Heart right ventricle (tissue), 16 donors: ENCODE data around the gene SPACA4. TPM values are rescaled to one million over a fixed set of nuclear protein-coding genes. Genes with fewer than 3 reads are reported as not detected.
A peak's percentile ranks its signal among the peaks of the same experiment; 100 is the strongest.

Experiments used
- ATAC-seq, 8 donors: fragments of 200-7000 bp; cut with Tn5 transposase; one replicate each; pipeline ENCODE4 v1.9.1; 2020; ENCODE audit warnings: mild to moderate bottlenecking in 8 of 8, moderate library complexity in 8 of 8, moderate number of reproducible peaks in 1 of 8
- DNase-seq, 2 donors: peaks; one replicate each; pipeline ENCODE4 v3.0.0-alpha.2; 2020
- H3K27ac ChIP-seq, 10 donors: fragments of 200-600 bp; sonication (generic) in 2 of 10; one replicate each; pipeline versions ENCODE4 v1.5.0 to v1.8.0; 2020 to 2022; ENCODE audit warnings: mild to moderate bottlenecking in 3 of 10
- H3K27me3 ChIP-seq, 7 donors: fragments of 200-600 bp; one replicate each; pipeline ENCODE4 v1.8.0; 2021 to 2022; ENCODE audit warnings: mild to moderate bottlenecking in 2 of 7
- H3K36me3 ChIP-seq, 9 donors: fragments of 200-600 bp; sonication (generic) in 1 of 9; one replicate each; pipeline versions ENCODE4 v1.5.0 to v1.8.0; 2020 to 2022; ENCODE audit warnings: mild to moderate bottlenecking in 2 of 9
- H3K4me1 ChIP-seq, 9 donors: fragments of 200-600 bp; sonication (generic) in 1 of 9; one replicate each; pipeline versions ENCODE4 v1.5.0 to v1.8.0; 2020 to 2022; ENCODE audit warnings: mild to moderate bottlenecking in 4 of 9
- H3K4me3 ChIP-seq, 10 donors: fragments of 200-600 bp; sonication (generic) in 2 of 10; one replicate each; pipeline versions ENCODE4 v1.5.0 to v1.8.0; 2020 to 2022; ENCODE audit warnings: mild to moderate bottlenecking in 7 of 10, moderate library complexity in 2 of 10
- H3K9me3 ChIP-seq, 11 donors: fragments of 200-600 bp in 10 of 11; sonication (generic) in 2 of 11; one replicate each; pipeline versions ENCODE4 v1.5.0 to v1.8.0; 2013 to 2022; ENCODE audit warnings: mild to moderate bottlenecking in 2 of 11, control low read depth in 1 of 11, moderate library complexity in 1 of 11
- WGBS, 2 donors: extraction: QIAGEN DNeasy Blood & Tissue Kit; methylation state at CpG; one replicate each; pipeline ENCODE4 v1.1.7; 2013; ENCODE audit warnings: inconsistent platforms in 1 of 2; 5-methylcytosine and 5-hydroxymethylcytosine counted together
- intact Hi-C, 10 donors: fragments of 100-400 bp; cut with DNase I; formaldehyde crosslinking; loops; one replicate each; pipeline versions ENCODE4 v1.11.1 to v1.14.2; 2022
- polyA plus RNA-seq, 2 donors: library from polyadenylated mRNA; stranded (reverse); fragments of 200-250 nt; gene quantifications; one replicate each; pipeline ENCODE4 v1.2.3, GENCODE V29; 2013
- total RNA-seq, 10 donors: library from RNA; stranded (reverse); fragmentation: NEBNext Ultra II Directional in 3 of 10; extraction: Animal tissue kit (Norgen Biotek cat#: 25700) in 3 of 10; gene quantifications; one replicate each; pipeline versions ENCODE4 v1.2.1 to v1.2.4, GENCODE V29; 2021 to 2023
- TF ChIP-seq, protein P1 (sequence below), 9 donors: fragments of 200-600 bp; sonication (generic) in 2 of 9; IDR thresholded peaks; one replicate each; pipeline versions ENCODE4 v1.5.0 to v1.8.0; 2021 to 2022; ENCODE audit warnings: antibody characterized with exemption in 9 of 9, mild to moderate bottlenecking in 5 of 9, moderate library complexity in 1 of 9
- donor health status: Arrhythmogenic right ventricular cardiomyopathy.
- donor health status: ischemic (EF 13 %, LVEDD 7.1; RV severe dilation, severe dysfunction).
- donor health status: healthy with polysubstance abuse.
- donor health status: DM: no; HTN: yes; CAD: no.
- donor health status: DM: no; HTN: no; CAD: no.
- donor health status: ischemic (EF 25% LVEDD 6.9; RV normal size, moderate dysfunction).
- donor health status: ischemic (EF 25% LVEDD 5.7; RV mildly dilated, moderate dysfunction).
- donor health status: healthy.
- donor health status: DM: yes; HTN: yes; CAD: no.
- donor health status: Ischemic cardiomyopathy.
- donor health status: ischemic (EF 35%, LVEDD 5.7; RV mildly dilated, moderate dysfunction).
- donor health status: nonischemic (EF 11% LVEDD 7.7; RV severe dilation, severe dysfunction).
- donor health status: DM: yes; HTN: yes; CAD: no.
- donor health status: PGD.
- donor health status: ischemic (EF 29% LVEDD 5.4; RV normal size, mild dysfunction).
- donor health status: nonischemic (EF 23%, LVEDD 6.1; RV moderate dilation, normal function).

Gene SPACA4
- total and polyA plus RNA-seq, 12 donors = not detected

DNA sequence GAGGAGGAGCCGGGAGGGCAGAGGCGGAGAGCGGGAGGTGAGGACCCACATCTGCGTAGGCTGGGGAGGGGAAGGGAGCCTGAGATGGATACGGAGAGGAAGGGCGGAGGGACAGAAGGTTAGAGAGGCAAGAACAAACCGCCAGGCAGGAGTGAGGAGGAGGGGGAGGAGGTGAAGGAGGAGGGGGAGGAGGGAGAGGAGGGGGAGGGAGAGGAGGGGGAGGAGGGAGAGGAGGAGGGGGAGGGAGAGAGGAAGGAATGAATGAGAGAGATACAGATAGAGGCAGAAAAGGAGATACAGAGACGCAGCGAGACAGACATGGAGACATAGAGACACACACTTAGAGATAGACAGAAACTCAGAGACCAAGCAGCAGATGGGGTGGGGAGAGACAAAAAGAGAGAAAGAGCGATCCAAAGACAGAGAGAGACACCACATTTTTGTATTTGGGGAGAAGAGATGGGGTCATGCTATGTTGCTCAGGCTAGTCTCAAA lies 40.2 kb downstream of the SPACA4 start:
- no peak for ATAC-seq
- peaks cover 0 to 26% (median 16%) of the 10 kb centered on the region in 9 donors for H3K4me1 ChIP-seq
- TF ChIP-seq, protein P1, sequence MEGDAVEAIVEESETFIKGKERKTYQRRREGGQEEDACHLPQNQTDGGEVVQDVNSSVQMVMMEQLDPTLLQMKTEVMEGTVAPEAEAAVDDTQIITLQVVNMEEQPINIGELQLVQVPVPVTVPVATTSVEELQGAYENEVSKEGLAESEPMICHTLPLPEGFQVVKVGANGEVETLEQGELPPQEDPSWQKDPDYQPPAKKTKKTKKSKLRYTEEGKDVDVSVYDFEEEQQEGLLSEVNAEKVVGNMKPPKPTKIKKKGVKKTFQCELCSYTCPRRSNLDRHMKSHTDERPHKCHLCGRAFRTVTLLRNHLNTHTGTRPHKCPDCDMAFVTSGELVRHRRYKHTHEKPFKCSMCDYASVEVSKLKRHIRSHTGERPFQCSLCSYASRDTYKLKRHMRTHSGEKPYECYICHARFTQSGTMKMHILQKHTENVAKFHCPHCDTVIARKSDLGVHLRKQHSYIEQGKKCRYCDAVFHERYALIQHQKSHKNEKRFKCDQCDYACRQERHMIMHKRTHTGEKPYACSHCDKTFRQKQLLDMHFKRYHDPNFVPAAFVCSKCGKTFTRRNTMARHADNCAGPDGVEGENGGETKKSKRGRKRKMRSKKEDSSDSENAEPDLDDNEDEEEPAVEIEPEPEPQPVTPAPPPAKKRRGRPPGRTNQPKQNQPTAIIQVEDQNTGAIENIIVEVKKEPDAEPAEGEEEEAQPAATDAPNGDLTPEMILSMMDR (IDR thresholded peaks at IDR 0.05) = no peak
- peak overlapping the region; percentile 33 to 65 (median 58) for H3K4me3 ChIP-seq
- peaks cover 0 to 4% (median 0%) of the 10 kb centered on the region in 11 donors for H3K9me3 ChIP-seq
- no peaks in the 10 kb centered on the region for H3K27me3 ChIP-seq
- intact Hi-C loops = loop anchor here in 8 of 10 donors (2.0 to 10.0 kb wide), 11 partner anchors 28 to 318 kb away; partner anchors contain the start of genes HSD17B14 (in 5 of the 8), FTL (in 2 of the 8), BAX (in 1 of the 8) and RASIP1 (in 1 of the 8)
- peak overlapping the region in 8 of 10 donors; percentile 72 to 88 (median 80) for H3K27ac ChIP-seq
- DNase-seq = no peak
- 13 to 35% methylated on average over 3 to 8 of the region's 10 CpGs for WGBS, 2 donors
- H3K36me3 ChIP-seq = no peaks in the 10 kb centered on the region

DNA sequence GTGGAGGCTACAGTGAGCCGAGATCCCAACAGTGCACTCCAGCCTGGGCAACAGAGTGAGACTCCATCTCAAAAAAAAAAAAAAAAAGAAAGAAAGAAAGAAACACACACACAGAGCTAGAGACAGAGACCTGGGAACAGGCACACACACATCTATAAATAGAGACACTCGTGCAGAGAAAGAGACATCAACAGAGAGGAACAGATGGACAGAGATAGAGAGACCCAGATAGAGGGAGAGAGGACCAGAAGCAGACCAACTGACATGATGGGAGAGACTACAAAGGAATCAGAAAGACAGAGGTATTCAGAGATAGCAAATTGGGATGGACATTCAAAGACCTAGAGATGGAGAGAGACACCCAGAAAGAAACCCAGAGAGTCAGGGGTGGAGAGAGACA lies 41.6 kb downstream of the SPACA4 start:
- TF ChIP-seq, protein P1 (IDR thresholded peaks at IDR 0.05) = no peak
- H3K4me3 ChIP-seq = no peak overlapping the region
- H3K9me3 ChIP-seq = peaks cover 0 to 4% (median 0%) of the 10 kb centered on the region in 11 donors
- no peak overlapping the region for H3K27ac ChIP-seq
- no peak for ATAC-seq
- no peaks in the 10 kb centered on the region for H3K27me3 ChIP-seq
- intact Hi-C loops = loop anchor here in 8 of 10 donors (5.0 to 10.0 kb wide), 10 partner anchors 87 to 317 kb away; partner anchors contain the start of genes HSD17B14 (in 5 of the 8), FTL (in 2 of the 8), BAX (in 1 of the 8) and RASIP1 (in 1 of the 8)
- H3K36me3 ChIP-seq = no peaks in the 10 kb centered on the region
- H3K4me1 ChIP-seq = peaks cover 0 to 30% (median 16%) of the 10 kb centered on the region in 9 donors
- DNase-seq = no peak
- WGBS, 2 donors = 53 to 67% methylated on average over 2 of the region's 2 CpGs

DNA sequence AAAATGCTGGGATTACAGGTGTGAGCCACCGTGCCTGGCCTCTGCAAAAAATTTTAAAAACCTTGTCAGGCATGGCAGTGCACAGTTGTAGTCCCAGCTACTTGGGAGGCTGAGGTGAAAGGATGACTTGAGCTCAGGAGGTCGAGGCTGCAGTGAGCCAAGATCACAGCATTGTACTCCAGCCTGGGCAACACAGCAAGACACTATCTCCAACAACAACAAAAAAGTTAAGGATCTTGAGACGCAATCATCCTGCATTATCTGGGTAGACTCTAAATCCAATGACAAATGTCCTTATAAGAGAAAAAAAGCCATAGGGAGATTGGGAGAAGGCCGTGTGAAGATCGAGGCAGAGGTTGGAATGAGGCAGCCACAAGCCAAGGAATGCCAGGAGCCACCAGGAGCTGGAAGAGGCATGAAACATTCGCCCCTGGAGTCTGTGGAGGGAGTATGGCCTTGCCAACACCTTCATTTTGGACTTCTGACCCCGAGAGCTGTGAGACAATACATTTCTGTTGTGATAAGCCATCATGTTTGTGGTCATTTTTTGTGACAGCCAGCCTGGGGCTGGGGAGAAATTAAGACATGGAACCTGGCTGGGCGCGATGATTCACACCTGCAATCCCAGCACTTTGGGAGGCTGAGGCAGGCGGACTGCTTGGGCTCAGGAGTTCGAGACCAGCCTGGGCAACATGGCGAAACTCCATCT lies 44.6 kb downstream of the SPACA4 start:
- DNase-seq (no peak), ATAC-seq (no peak)
- Histone ChIP-seq H3K36me3 (no peaks in the 10 kb centered on the region), H3K27me3 (no peaks in the 10 kb centered on the region), H3K27ac (no peak overlapping the region), H3K9me3 (peaks cover 0 to 4% (median 0%) of the 10 kb centered on the region in 11 donors), H3K4me3 (no peak overlapping the region), H3K4me1 (peaks cover 0 to 15% (median 0%) of the 10 kb centered on the region in 9 donors)
- TF ChIP-seq, protein P1 (IDR thresholded peaks at IDR 0.05) = no peak
- intact Hi-C loops = no loop called here
- 91 to 93% methylated on average over 12 of the region's 12 CpGs for WGBS, 2 donors

DNA sequence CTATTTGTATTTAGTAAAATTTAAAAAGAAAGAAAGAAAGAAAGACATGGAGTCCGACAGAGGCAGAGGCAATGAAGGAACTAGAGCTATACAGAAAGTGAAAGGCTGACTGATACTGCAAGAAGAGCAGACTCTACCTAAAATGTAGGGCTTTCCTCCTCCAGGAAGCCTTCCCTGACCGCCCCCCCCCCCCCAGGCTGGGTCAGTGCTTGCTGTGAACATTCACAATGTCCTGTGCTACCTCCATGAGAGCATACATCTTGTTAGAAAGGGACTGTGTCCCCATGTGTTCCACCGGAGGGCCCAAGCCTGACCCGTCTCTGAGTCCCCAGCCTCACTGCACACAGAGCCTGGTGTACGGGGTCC lies 45.1 kb downstream of the SPACA4 start:
- WGBS, 2 donors = 74 to 90% methylated on average over 5 of the region's 5 CpGs
- TF ChIP-seq, protein P1 (IDR thresholded peaks at IDR 0.05) = no peak
- ATAC-seq (no peak), DNase-seq (no peak)
- H3K27ac ChIP-seq = no peak overlapping the region
- H3K4me3 ChIP-seq = no peak overlapping the region
- H3K9me3 ChIP-seq = peaks cover 0 to 4% (median 0%) of the 10 kb centered on the region in 11 donors
- intact Hi-C loops = no loop called here
- H3K4me1 ChIP-seq = peaks cover 0 to 12% (median 0%) of the 10 kb centered on the region in 9 donors
- no peaks in the 10 kb centered on the region for H3K27me3 ChIP-seq
- H3K36me3 ChIP-seq = no peaks in the 10 kb centered on the region
